HepG2 (cell line): ENCODE measurements around the gene CTRB2. TPM values are rescaled to one million over a fixed set of nuclear protein-coding genes. Genes with fewer than 3 reads are reported as not detected.
A peak's percentile ranks its signal among the peaks of the same experiment; 100 is the strongest.

Experiments used
- HNF4A ChIP-seq: sonication (generic); formaldehyde crosslinking; IDR thresholded peaks from 2 replicates; pipeline ENCODE4 v1.4.0; 2020; ENCODE audit warnings: missing genetic modification reagents
- HNRNPLL ChIP-seq: fragments of 200-400 bp; formaldehyde crosslinking; IDR thresholded peaks from 2 replicates; pipeline ENCODE4 v1.6.1; 2017; ENCODE audit warnings: mild to moderate bottlenecking, low read depth, low read length; ENCODE audit not compliant: poor library complexity, severe bottlenecking
- KAT2B ChIP-seq: fragments of 150-350 bp; IDR thresholded peaks from 2 replicates; pipeline ENCODE4 v1.6.1; 2014; ENCODE audit warnings: low read depth, low read length, borderline replicate concordance
- KDM5B ChIP-seq: sonication (generic); formaldehyde crosslinking; IDR thresholded peaks from 2 replicates; pipeline ENCODE4 v1.4.0; 2020; ENCODE audit warnings: missing genetic modification reagents, mild to moderate bottlenecking, borderline replicate concordance
- MAZ ChIP-seq, 2 experiments: sonication (generic) in 1 of 2; formaldehyde crosslinking in 1 of 2; IDR thresholded peaks; 2 replicates each; pipeline versions ENCODE4 v1.5.0 to v1.6.1; 2012 to 2020; ENCODE audit warnings: low read depth in 2 of 2, mild to moderate bottlenecking in 2 of 2, borderline replicate concordance in 1 of 2, improper control_type of control experiment in 1 of 2, low read length in 1 of 2, missing genetic modification reagents in 1 of 2, moderate library complexity in 1 of 2
- PAWR ChIP-seq: sonication (generic); formaldehyde crosslinking; IDR thresholded peaks from 2 replicates; pipeline ENCODE4 v1.4.0; 2020; ENCODE audit warnings: missing genetic modification reagents, mild to moderate bottlenecking, borderline replicate concordance
- RBM39 ChIP-seq: fragments of 200-400 bp; formaldehyde crosslinking; IDR thresholded peaks from one replicate; pipeline ENCODE4 v1.6.1; 2018; ENCODE audit warnings: antibody characterized with exemption, mild to moderate bottlenecking, low read depth, low read length; ENCODE audit not compliant: poor library complexity, severe bottlenecking
- REXO4 ChIP-seq: sonication (generic); formaldehyde crosslinking; IDR thresholded peaks from 2 replicates; pipeline ENCODE4 v1.8.0; 2022; ENCODE audit warnings: missing genetic modification reagents, mild to moderate bottlenecking, borderline replicate concordance
- RFX3 ChIP-seq: IDR thresholded peaks from 2 replicates; pipeline ENCODE4 v1.6.1; 2016; ENCODE audit warnings: missing biosample characterization, missing genetic modification reagents
- SALL1 ChIP-seq: sonication (generic); formaldehyde crosslinking; IDR thresholded peaks from 2 replicates; pipeline ENCODE4 v1.8.0; 2022; ENCODE audit warnings: mild to moderate bottlenecking, missing genetic modification reagents
- SAP130 ChIP-seq: IDR thresholded peaks from 2 replicates; pipeline ENCODE4 v1.6.1; 2016; ENCODE audit warnings: low read depth
- SP5 ChIP-seq: IDR thresholded peaks from 2 replicates; pipeline ENCODE4 v1.6.1; 2016; ENCODE audit warnings: low read depth, borderline replicate concordance
- TP53 ChIP-seq: sonication (generic); formaldehyde crosslinking; conservative IDR thresholded peaks from 2 replicates; pipeline ENCODE4 v1.4.0; 2020; ENCODE audit warnings: missing genetic modification reagents
- ZC3H13 ChIP-seq: sonication (generic); formaldehyde crosslinking; IDR thresholded peaks from 2 replicates; pipeline ENCODE4 v1.8.1; 2023; ENCODE audit warnings: mild to moderate bottlenecking, missing genetic modification reagents, moderate library complexity
- ZNF343 ChIP-seq: sonication (generic); formaldehyde crosslinking; IDR thresholded peaks from 2 replicates; pipeline ENCODE4 v1.4.0; 2020; ENCODE audit warnings: mild to moderate bottlenecking, missing genetic modification reagents
- ZNF557 ChIP-seq: sonication (generic); formaldehyde crosslinking; IDR thresholded peaks from 2 replicates; pipeline ENCODE4 v1.4.0; 2020; ENCODE audit warnings: missing genetic modification reagents
- ZNF598 ChIP-seq: sonication (generic); formaldehyde crosslinking; IDR thresholded peaks from 2 replicates; pipeline ENCODE4 v1.5.1; 2020; ENCODE audit warnings: mild to moderate bottlenecking, missing genetic modification reagents, borderline replicate concordance
- ZNF790 ChIP-seq: sonication (generic); formaldehyde crosslinking; IDR thresholded peaks from 2 replicates; pipeline ENCODE4 v1.8.0; 2022; ENCODE audit warnings: missing genetic modification reagents, mild to moderate bottlenecking, borderline replicate concordance
- ZNF850 ChIP-seq: sonication (generic); formaldehyde crosslinking; conservative IDR thresholded peaks from 2 replicates; pipeline ENCODE4 v1.9.0; 2021; ENCODE audit warnings: mild to moderate bottlenecking, missing genetic modification reagents
- polyA plus RNA-seq, 8 experiments: library from polyadenylated mRNA; depleted of rRNA in 3 of 8; stranded (reverse) in 7 of 8; unstranded in 1 of 8; fragments of >200 nt; fragmentation: Illumina TruSeq in 4 of 8; extraction: Trizol in 4 of 8; gene quantifications; 2 replicates each; pipeline versions ENCODE4 v1.2.1 to v1.2.3, GENCODE V29; 2011 to 2016; ENCODE audit warnings: low read depth in 4 of 8, missing spikeins in 1 of 8, mixed read lengths in 1 of 8; ENCODE audit not compliant: insufficient read depth in 1 of 8
- total RNA-seq, 5 experiments: library from RNA; depleted of rRNA; stranded (reverse); fragments of >200 nt; fragmentation: Illumina TruSeq; extraction: Trizol; gene quantifications; 2 replicates each; pipeline ENCODE4 v1.2.3, GENCODE V29; 2016; ENCODE audit warnings: low read depth in 1 of 5
- TF ChIP-seq, protein P1 (sequence below): IDR thresholded peaks from 2 replicates; pipeline ENCODE4 v1.6.1; 2016; ENCODE audit warnings: low read depth
- TF ChIP-seq, protein P2 (sequence below): sonication (generic); formaldehyde crosslinking; IDR thresholded peaks from 2 replicates; pipeline ENCODE4 v1.5.0; 2020; ENCODE audit warnings: missing genetic modification reagents, mild to moderate bottlenecking, borderline replicate concordance
- TF ChIP-seq, protein P3 (sequence below): sonication (generic); formaldehyde crosslinking; IDR thresholded peaks from 2 replicates; pipeline ENCODE4 v1.4.0; 2020; ENCODE audit warnings: missing genetic modification reagents, borderline replicate concordance

Gene CTRB2
- total and polyA plus RNA-seq, 2 of the 13 experiments (the other 11 are each of a cell fraction or from before 2014, with no cell fraction given) = 0.13 TPM; not detected in 1

DNA sequence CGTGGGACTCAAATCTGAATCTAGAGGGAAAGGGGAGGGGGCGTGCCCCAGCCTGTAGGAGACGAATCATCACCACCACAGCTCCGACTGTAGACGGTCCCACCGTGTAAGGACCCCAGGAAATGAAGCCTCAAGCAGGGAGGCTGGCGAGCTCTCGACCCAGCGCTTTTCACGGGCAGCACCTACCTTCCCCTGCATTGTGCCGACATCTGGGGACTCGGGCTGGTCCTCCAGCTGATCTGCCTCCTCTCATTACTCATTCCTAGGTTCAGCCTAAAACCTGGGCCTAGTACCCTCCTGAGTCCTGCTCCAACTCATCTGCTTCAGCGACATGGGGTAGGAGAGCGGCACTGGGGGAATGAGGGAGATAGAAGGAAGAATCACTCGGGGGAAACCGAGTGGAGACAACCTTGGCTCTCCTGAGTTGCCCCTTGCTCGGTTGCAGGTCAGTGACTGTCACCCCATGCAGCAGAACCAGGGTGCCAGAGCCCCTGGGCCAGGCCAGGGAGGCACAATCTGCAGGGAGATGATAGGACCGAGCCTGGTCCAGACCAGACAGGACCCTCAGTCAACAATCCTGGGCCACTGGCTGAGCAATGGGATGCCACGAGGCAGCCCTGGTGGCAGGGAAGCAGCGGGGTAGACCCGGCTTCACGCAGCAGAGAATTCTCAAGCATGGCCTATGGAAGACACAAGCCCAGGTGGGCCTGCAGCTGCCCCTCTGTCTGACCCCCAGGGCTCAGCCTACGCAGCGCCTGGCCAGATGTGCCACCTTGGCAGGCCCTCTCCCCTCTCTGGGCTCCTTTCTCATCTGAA is 45.3 kb upstream of the CTRB2 start (continued):
- TF ChIP-seq MAZ (IDR thresholded peaks at IDR 0.05; ENCODE audit: borderline replicate concordance, low read depth, low read length) (no peak), MAZ (CRISPR knock-in tag; IDR thresholded peaks at IDR 0.05; ENCODE audit: low read depth) (no peak), RFX3 (CRISPR knock-in tag) (no peak), HNRNPLL (peak; percentile 33), ZNF557 (CRISPR knock-in tag) (no peak), KAT2B (no peak), ZNF598 (CRISPR knock-in tag) (no peak; the same call in 1 of the 2 replicates), ZNF343 (CRISPR knock-in tag) (0 out of 2 replicates have a peak, but pooled peaks have one; percentile 61), PAWR (CRISPR knock-in tag) (no peak), HNF4A (CRISPR knock-in tag) (no peak), REXO4 (no peak), KDM5B (CRISPR knock-in tag) (peak; percentile 79; the same call in 1 of the 2 replicates), ZNF850 (CRISPR knock-in tag) (no peak), SP5 (no peak), SALL1 (CRISPR knock-in tag) (peak; percentile 57; the same call in 1 of the 2 replicates), RBM39 (no peak), ZC3H13 (CRISPR knock-in tag) (peak; percentile 65; the same call in 1 of the 2 replicates), TP53 (CRISPR knock-in tag) (no peak), SAP130 (CRISPR knock-in tag) (no peak), ZNF790 (CRISPR knock-in tag) (no peak)
- TF ChIP-seq, protein P1, sequence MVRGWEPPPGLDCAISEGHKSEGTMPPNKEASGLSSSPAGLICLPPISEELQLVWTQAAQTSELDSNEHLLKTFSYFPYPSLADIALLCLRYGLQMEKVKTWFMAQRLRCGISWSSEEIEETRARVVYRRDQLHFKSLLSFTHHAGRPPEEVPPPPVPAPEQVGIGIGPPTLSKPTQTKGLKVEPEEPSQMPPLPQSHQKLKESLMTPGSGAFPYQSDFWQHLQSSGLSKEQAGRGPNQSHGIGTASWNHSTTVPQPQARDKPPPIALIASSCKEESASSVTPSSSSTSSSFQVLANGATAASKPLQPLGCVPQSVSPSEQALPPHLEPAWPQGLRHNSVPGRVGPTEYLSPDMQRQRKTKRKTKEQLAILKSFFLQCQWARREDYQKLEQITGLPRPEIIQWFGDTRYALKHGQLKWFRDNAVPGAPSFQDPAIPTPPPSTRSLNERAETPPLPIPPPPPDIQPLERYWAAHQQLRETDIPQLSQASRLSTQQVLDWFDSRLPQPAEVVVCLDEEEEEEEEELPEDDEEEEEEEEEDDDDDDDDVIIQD = no peak
- TF ChIP-seq, protein P2, sequence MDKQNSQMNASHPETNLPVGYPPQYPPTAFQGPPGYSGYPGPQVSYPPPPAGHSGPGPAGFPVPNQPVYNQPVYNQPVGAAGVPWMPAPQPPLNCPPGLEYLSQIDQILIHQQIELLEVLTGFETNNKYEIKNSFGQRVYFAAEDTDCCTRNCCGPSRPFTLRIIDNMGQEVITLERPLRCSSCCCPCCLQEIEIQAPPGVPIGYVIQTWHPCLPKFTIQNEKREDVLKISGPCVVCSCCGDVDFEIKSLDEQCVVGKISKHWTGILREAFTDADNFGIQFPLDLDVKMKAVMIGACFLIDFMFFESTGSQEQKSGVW (CRISPR knock-in tag) = no peak
- TF ChIP-seq, protein P3, sequence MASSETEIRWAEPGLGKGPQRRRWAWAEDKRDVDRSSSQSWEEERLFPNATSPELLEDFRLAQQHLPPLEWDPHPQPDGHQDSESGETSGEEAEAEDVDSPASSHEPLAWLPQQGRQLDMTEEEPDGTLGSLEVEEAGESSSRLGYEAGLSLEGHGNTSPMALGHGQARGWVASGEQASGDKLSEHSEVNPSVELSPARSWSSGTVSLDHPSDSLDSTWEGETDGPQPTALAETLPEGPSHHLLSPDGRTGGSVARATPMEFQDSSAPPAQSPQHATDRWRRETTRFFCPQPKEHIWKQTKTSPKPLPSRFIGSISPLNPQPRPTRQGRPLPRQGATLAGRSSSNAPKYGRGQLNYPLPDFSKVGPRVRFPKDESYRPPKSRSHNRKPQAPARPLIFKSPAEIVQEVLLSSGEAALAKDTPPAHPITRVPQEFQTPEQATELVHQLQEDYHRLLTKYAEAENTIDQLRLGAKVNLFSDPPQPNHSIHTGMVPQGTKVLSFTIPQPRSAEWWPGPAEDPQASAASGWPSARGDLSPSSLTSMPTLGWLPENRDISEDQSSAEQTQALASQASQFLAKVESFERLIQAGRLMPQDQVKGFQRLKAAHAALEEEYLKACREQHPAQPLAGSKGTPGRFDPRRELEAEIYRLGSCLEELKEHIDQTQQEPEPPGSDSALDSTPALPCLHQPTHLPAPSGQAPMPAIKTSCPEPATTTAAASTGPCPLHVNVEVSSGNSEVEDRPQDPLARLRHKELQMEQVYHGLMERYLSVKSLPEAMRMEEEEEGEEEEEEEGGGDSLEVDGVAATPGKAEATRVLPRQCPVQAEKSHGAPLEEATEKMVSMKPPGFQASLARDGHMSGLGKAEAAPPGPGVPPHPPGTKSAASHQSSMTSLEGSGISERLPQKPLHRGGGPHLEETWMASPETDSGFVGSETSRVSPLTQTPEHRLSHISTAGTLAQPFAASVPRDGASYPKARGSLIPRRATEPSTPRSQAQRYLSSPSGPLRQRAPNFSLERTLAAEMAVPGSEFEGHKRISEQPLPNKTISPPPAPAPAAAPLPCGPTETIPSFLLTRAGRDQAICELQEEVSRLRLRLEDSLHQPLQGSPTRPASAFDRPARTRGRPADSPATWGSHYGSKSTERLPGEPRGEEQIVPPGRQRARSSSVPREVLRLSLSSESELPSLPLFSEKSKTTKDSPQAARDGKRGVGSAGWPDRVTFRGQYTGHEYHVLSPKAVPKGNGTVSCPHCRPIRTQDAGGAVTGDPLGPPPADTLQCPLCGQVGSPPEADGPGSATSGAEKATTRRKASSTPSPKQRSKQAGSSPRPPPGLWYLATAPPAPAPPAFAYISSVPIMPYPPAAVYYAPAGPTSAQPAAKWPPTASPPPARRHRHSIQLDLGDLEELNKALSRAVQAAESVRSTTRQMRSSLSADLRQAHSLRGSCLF (CRISPR knock-in tag) = no peak
